HG03280 (cell line): ENCODE results near the gene RIBC2.
"Not testable (repeated sequence)": the region's sequence is repeated elsewhere in the genome, so short reads cannot be mapped to it uniquely, and the experiment has no call there.

ENCODE experiments used
- ATAC-seq: cut with Tn5 transposase; IDR thresholded peaks from one replicate; pipeline ENCODE4 v1.9.1; 2021; ENCODE audit warnings: mild to moderate bottlenecking, moderate library complexity; ENCODE audit not compliant: unreplicated experiment

The RIBC2 gene

DNA sequence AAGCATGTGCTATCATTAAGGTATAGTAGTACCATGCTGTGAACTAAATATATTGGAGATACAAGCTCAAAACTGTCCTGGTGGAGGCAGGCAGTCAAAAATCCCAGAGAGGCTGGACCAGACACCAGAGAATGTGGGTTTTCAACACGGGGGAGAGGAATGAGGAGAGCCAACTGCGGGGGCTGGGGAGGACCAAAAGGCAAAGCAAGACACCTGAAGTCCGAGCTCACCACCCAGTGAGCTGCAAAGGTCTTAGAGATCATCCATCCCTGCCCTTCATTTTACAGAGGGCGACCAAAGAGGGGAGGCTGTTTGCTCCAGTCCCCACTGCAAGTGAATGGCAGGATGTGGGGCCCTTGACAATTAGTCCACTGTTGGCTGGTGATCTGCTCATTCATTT, 10.0 kb downstream of the RIBC2 start:
- no peak for ATAC-seq

DNA sequence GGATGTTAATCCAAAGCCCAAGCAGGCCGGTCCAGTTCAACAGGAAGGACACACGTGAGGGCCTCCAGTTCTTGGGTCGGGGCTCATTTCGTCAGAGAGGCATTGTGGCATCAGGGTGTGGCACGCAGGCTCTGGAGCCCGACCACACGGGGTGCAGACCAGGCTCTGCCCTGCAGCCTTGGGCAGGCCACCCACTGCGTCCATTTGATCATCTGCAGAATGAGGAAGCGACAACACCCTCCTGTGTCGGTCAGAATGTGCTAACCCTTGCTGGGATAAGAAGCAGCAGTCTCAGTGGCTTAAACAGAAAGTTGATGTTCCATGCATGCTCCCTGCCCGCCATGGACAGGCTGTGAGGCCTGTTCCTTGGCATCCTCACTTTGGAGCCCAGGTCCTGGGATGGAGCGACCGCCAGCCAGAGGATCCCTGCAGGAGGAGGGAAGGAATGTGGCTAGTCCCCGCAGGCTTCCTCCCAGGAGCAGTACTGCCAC, 10.8 kb downstream of the RIBC2 start:
- ATAC-seq: no peak

DNA sequence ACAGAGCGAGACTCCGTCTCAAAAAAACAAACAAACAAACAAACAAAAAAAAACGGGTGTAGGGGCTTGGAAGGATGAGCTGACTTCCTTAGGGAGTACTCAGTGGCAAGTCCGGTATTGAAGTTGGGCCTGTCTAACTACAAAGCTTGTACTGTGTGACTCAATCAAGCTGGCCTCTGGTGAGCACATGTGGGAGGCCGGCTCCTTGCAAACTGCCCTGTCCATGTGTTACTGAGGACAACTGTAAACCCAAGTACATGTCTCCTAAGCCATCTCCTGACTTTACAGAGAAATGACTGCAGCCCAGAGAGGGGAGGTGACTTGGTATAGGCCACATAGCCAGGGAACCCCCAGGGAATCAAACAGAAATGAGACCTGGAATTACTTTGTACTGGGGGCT, 11.6 kb downstream of the RIBC2 start:
- ATAC-seq: no peak

DNA sequence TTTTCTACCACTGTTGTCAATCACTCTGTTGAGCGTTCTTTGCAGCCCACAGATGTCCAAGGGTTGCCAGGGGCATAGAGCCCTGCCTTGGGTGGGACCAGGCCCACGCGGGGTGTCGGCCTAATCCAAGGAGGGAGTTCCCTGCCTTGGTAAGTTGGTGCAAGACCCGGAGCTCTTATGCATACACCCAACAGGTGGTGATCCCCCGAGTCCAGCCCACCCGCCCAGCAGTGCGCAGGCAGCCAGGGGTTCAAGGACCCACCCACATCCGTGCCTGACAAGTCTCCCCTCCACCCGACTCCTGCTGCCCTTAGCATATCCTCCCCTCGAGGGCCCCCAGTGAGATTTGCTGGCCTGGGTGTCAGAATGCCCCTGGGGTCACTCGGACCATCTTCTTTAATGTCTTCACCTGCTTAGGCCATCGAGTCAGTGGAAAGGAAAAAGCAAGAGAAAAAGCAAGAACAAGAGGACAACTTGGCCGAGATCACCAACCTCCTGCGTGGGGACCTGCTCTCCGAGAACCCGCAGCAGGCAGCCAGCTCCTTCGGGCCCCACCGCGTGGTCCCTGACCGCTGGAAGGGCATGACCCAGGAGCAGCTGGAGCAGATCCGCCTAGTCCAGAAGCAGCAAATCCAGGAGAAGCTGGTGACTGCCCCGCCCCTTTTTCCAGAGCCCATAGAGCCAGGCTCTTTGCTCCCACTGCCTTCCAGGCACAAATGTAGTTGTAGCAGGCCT, 12.2 kb downstream of the RIBC2 start:
- no peak for ATAC-seq

DNA sequence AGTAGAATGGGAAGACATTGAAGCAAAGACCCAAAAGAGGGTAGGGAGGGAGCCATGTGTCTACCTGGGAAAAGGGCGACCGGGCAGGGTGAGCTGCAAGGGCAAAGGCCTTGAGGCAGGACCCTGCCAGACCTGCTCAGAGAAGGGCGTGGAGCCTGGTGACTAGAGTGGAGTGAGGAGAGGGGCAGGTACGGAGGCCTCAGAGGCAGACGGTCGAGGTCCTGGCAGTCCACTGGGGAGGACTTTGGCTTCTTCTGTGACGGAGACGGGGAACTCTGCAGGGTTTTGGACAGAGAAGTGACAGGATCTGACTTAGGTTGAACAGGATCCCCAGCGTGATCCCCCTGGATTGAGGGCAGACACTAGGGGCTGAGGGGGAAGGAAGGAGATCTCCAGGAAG, 12.9 kb downstream of the RIBC2 start:
- ATAC-seq: no peak

DNA sequence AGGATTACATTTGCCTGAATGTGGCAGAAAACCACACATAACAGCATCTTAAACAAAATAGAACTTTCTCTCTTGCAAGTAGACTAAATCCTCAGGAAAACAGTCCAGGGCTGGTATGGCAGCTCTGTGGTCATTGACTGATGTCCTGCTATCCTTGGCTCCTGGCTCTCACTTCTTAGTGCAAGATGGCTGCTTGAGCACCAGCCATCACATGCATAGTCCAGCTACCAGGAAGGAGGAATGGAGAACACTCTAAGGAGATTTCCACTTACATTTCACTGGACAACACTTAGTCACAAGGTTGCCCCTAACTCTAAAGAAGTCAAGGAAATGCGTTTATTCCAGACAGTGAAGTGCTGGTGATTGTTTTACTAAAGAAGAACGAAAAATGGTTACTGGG, 13.6 kb downstream of the RIBC2 start:
- no peak for ATAC-seq

DNA sequence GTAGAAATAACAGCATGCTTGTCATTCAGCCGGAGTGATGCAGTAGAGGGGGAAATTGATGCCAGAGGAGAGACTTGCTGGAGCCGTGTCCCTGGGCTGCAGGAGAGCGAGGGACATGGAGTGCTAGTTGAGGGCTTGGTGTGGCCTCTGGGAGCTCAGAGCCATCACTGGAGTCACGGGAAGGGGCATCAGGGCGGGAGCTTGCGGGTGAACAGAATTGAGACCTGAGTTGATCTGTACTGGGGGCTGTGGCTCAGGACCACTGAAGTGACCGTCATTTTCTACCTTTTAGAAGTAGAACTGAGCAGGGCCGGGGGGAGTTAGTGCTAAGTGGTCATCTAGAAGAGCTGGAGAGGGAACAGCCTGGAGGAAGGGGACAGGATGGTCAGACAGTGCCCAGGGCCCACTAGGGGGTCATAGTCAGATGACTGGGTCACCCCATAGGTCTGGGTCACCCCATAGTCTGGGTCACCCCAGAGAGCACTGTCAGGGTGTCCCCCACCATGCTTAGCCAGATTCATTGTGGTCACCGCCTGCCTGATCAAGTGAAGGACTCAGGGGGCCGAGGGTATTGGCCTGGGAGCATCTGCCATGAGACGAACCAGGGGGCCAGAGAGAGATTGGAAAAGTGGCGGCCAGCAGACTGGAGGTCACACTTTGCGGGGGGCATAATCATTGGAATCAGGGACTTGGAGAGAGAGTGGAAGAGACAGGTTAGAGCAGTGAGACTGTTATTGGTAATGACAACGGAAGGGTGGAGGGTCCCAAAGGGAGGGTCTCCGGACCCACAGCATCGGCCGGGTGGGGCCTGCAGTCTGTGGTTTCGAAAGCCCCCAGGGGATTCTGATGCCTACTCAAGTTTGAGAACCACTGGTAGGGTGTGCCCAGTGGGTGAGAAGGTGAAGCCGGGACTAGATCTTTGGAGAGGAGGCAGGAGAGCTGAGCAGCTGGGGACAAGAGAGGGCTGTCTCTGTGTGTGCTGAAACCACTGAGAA, 15.2 kb downstream of the RIBC2 start:
- ATAC-seq: no peak

DNA sequence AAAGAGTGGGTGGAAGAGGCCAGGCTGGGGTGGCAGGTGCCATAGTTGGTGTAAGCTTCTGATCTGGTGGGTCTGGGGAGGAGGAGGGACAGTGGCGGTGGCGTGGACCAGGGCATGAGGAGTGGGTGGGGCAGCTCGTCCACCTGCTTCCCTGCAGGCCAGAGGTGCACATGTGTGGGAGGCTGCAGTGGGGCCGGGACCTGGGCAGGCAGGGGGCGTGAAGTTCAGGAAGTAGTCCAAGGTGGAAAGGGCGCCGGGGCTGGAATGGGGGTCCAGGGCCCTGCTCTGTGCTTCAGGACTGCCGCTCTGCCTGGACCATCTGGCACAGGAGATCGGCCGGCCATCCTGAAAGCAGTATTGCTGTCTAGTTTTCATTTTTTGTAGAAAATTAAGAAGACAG, 15.9 kb downstream of the RIBC2 start:
- no peak for ATAC-seq

DNA sequence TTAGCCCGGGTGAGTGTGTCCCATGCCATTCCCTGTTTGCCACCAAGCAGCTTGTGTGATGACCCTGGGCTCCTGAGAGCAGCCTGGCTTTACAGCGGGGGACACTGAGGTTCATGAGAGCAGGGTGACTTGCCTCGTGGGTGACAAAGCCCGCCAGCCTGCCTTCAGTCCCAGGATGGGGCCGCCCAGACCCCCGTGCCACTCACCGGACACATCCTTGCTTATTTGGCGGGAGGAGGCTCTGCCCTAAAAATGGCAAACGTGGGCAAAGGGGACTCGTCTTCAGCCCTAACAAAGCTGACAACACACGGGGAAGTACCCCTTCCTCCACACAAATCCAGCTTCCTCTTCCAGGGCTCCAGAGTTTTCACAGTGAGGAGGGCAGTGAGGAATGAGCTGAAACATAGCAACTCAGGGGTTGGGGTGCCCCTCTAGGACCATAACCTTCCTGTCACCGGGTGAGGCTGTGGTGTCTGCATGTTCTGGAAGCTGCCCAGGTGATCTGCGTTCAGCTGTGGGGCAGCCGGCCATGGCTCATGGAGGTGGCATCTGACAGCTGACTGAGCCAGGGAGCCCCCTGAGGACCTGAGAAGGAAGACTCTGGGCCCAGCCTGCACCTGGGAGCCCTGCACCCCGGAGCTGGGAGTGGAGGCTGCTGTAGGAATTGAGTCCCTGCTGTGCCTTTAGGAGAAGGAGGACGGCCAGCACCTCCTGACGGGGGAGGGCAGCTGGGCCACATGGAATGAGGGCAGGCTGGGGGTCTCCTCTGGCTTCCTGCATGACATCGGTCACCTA, 16.7 kb downstream of the RIBC2 start:
- ATAC-seq: no peak

DNA sequence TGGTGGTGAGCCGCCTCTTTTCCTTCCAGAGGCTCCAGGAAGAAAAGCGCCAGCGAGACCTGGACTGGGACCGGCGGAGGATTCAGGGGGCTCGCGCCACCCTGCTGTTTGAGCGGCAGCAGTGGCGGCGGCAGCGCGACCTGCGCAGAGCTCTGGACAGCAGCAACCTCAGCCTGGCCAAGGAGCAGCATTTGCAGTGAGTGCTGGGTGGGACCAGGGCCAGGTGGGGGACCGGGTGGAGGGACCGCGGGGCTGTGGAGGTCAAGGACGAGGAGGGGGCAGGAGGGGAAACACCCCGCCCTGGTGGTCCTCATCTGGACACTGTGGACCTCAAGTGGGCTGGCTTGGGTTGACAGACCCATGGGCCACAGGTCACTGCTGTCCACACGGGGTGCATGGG, 17.4 kb downstream of the RIBC2 start:
- no peak for ATAC-seq

DNA sequence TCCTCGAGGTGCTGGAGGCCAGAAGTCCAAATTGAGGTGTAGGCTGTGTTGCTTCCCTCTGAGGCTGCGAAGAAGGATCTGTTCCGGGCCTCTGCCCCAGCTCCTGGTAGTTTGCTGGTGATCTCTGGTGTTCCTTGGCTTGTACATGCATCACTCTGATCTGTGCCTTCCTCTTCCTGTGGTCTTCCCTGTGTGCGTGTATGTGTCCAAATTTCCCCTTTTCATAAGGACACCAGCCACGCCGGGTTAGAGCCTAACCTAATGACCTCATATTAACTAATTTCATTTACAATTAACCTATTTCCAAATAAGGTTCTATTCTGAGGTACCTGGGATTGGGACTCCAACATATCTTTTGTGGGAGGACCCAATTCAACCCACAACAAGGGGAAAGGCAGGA, 21.5 kb downstream of the RIBC2 start:
- no peak for ATAC-seq

DNA sequence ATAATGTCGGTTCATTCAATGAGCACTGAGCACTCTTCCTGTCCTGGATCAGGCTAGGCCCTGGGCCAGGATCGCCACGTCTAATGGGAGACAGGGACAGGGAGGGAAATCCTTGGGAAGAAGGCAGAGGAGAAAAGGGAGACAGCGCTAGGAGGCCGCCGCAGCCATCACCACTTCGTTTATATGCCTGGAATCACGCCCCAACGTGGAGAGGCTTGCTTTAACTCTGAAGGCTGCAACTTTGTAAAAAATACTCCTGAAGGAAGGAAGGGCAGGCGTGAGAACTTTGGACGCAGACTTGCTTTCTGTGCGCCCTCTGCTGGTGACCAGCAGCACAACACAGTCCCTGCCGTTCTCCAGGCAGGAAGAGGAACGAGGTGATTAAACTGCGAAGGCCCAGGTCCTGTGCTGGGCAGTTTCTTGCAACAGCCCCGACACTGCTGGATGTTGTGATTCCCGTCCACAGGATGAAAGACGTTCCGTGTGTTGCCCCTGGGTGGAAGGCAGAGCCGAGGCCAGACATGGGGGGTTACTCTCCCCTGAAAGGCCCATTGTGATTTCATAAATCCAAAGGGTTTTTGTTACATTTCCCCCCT, 22.1 kb downstream of the RIBC2 start:
- ATAC-seq: no peak

DNA sequence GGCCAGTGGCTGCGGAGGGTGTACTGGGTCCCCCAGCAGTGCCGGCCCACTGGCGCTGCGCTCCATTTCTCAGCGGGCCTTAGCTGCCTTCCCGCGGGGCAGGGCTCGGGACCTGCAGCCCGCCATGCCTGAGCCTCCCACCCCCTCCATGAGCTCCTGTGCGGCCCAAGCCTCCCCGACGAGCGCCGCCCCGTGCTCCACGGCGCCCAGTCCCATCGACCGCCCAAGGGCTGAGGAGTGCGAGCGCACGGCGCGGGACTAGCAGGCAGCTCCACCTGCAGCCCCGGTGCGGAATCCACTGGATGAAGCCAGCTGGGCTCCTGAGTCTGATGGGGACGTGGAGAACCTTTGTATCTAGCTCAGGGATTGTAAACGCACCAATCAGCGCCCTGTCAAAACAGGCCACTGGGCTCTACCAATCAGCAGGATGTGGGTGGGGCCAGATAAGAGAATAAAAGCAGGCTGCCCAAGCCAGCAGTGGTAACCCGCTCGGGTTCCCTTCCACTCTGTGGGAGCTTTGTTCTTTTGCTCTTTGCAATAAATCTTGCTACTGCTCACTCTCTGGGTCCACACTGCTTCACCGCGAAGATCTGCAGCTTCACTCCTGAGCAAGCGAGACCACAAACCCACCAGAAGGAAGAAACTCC, 23.5 kb downstream of the RIBC2 start:
- ATAC-seq: not testable (repeated sequence)

DNA sequence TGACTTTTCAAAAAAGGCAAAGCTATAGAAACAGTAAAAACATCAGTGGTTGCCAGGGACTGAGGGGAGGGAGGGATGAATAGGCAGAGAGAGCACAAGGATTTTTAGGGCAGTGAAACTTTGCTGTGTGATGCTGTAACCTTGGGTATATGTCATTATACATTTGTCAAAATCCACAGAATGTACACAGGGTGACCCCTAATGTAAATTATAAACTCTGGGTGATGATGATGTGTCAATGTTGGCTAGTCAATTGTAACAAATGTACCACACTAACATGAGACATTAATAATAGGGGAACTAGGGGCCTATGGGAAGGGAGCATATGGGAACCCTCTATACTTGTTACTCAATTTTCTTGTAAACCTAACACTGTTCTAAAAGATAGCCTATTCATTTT, 24.8 kb downstream of the RIBC2 start:
- ATAC-seq: no peak

DNA sequence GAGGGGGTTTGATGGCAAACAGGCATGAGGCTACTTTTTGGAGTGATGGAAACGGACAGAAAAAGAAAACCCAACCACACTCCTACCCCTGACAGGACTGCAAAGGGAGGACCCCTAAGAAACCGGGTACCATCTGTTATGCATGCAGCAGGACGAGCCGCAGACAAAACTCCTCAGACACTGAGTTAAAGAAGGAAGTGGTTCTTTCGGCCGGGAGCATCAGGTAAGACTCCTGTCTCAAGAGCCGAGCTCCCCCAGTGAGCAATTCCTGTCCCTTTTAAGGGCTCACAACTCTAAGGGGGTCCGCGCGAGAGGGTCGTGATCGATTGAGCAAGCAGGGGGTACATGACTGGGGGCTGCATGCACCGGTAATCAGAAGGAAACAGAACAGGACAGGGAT, 27.2 kb downstream of the RIBC2 start:
- not testable (repeated sequence) for ATAC-seq

DNA sequence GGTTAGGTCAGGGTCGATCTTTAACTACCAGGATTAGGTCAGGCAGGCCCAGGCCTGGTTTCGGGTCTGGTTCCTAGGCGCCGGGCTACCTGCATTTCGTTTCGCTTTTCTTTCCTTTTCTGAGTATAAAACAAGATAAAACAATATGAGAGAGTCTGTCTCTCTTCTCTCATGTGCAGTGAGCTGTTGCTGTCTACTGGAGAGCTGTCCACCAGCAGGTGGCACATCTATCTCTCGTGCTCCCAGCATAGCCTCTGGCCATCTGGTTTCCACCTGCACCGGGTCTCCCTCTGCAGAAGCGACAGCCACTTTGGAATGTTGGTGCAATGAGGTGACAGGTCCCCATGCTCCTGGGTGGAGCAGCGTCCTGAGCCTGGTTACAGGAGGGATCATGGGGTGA, 27.6 kb downstream of the RIBC2 start:
- ATAC-seq: no peak

DNA sequence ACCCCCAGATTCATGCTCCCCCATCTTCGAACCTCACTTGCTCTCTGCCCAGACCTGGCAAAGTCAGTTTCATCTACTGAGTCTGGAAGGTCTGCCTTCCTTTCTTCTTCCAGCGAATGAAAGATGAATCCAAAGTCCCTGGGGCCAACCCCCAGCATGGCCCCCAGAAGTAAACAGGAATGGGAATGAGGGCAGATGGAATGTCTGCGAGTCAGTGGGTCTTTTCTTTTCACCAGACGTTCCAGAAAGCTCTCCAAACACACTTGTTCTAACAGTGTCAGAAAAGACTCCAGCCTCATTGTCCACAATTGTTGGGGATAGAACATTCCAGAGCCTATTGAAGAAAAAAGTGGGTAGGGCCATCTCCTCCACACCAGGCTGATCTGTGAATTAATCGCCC, 28.6 kb downstream of the RIBC2 start:
- ATAC-seq: no peak

DNA sequence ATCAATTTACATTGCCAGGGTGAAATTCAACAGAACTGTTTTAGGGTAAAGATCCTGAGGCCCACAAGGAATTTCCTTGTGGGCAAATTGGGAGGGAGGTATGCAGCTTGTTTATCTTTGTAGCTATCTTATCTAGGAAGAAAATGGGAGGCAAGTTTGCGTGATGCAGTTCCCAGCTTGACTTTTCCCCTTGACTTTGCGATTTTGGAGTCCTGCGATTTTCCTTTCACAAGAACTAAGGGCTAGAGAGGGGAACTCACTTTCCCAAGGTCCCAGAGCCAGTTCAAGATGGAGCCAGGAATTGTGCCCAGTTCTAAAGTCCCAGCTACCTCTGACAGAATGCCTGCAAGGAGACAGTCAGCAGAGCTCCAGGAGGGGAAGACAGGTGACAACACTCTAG, 30.7 kb downstream of the RIBC2 start:
- no peak for ATAC-seq

DNA sequence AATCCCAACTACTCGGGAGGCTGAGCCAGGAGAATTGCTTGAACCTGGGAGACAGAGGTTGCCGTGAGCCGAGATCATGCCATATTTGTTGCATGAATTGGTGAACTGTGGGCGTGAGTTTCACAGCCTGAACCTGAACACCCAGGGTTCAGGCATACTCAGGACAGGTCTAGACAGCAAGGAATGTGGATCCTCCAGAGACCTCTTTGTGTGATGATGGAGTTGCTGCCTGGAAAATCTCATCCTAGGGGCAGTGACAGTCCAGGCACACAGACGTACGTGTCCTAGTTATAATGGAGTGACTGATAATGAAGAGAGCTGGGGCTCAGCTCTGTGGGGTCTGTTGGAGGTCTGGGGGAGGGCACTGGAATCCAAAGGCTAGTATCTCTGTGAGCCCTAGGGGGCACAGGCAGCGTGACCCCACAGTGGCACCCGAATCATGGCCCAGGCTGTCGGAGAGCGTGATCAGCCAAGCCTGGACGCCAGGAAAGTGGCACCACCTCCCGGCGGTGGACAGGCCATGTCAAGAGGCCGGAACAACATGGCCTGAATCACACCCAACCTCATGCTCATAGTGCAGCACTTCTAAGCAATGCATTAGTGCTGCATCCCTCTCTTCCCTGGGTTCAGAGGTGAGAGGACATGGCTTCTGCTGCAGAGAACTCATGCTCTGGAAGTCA, 31.7 kb downstream of the RIBC2 start:
- ATAC-seq: no peak

DNA sequence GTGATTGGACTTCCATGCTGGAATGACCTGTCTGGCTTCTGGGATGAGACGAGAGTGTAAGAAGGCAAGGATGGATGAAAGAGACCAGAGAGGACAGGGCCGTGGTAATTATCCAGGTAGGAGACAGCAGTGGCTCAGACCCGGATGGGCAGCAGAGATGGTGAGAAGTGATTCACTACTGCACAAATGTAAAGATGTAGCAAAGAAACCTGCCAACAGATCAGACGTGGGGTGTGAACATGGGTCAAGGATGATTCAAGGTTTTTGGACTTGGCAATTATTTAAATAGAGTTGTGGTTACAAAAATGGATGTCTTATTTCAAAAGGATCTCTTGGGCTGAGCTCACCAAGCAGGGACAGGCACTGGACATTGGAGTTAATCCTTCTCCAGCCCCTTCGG, 32.7 kb downstream of the RIBC2 start:
- no peak for ATAC-seq
